HepG2 (cell line): Measurements from ENCODE around the gene NUDT14. TPM values are rescaled to one million over a fixed set of nuclear protein-coding genes. Genes with fewer than 3 reads are reported as not detected.

Source experiments
- ATAC-seq: fragments of 200-7000 bp; cut with Tn5 transposase; 3 replicates; pipeline ENCODE4 v1.9.1; 2020; ENCODE audit warnings: mild to moderate bottlenecking, moderate library complexity
- BruUV-seq: library from RNA; stranded (reverse); fragments of 400-500 nt; replicated peaks from 2 replicates; lab custom pipeline; 2021; lab: Mats Ljungman, UMichigan
- CTCF ChIA-PET: fragments of 300-600 bp; formaldehyde crosslinking; extraction: SDS; loops from one replicate; lab custom pipeline; 2021; ENCODE audit warnings: low total read pairs, inconsistent platforms, low intra/inter-chr PET ratio; lab: Yijun Ruan, JAX
- POLR2A ChIA-PET: fragments of 350-600 bp; sonication (Branson Sonifier 250); formaldehyde crosslinking; loops from one replicate; lab custom pipeline; 2020; ENCODE audit warnings: antibody characterized with exemption, inconsistent platforms; lab: Yijun Ruan, JAX
- DNase-seq: peaks from one replicate; pipeline ENCODE4 v3.0.0-alpha.2; 2015; ENCODE audit warnings: low spot score
- FAIRE-seq: peaks from 3 replicates; lab custom pipeline; 2011; peaks lifted over from hg19 to GRCh38; lab: Jason Lieb, UNC
- H2AFZ ChIP-seq: one replicate; pipeline ENCODE4 v1.6.1; 2011; ENCODE audit warnings: low read length, inconsistent platforms
- H3K27ac ChIP-seq: fragments of 300-600 bp; 3 replicates; pipeline ENCODE4 v1.8.0; 2011; ENCODE audit warnings: mixed run types, mild to moderate bottlenecking, mixed read lengths, low read length, inconsistent platforms; ENCODE audit not compliant: insufficient read depth; ENCODE audit errors: extremely low read length
- H3K27me3 ChIP-seq, 2 experiments: fragments of 200-600 bp in 1 of 2; 2 replicates in 1 of 2; 3 replicates in 1 of 2; pipeline versions ENCODE4 v1.6.0 to v1.8.0; 2011; ENCODE audit warnings: low read length in 2 of 2, mild to moderate bottlenecking in 2 of 2, moderate library complexity in 2 of 2, inconsistent platforms in 1 of 2; ENCODE audit not compliant: insufficient read depth in 2 of 2, control insufficient read depth in 1 of 2
- H3K36me3 ChIP-seq, 2 experiments: fragments of 200-600 bp in 1 of 2; replicated peaks in 1 of 2; 2 replicates in 1 of 2; 3 replicates in 1 of 2; pipeline versions ENCODE4 v1.5.1 to v1.8.0; 2011; ENCODE audit warnings: low read length in 2 of 2, inconsistent platforms in 1 of 2; ENCODE audit not compliant: insufficient read depth in 2 of 2, control insufficient read depth in 1 of 2
- H3K4me1 ChIP-seq: 2 replicates; pipeline ENCODE4 v1.5.1; 2012; ENCODE audit warnings: low read length, inconsistent platforms; ENCODE audit not compliant: insufficient read depth
- H3K4me2 ChIP-seq: 2 replicates; pipeline ENCODE4 v1.6.0; 2011; ENCODE audit warnings: low read depth, low read length, inconsistent platforms
- H3K4me3 ChIP-seq, 3 experiments: fragments of 200-600 bp in 1 of 3; sonication (generic), shearing (Covaris generic) in 1 of 3; replicated peaks in 1 of 3; 2 replicates each; pipeline ENCODE4 v1.5.1; 2011 to 2016; ENCODE audit warnings: low read length in 3 of 3, inconsistent platforms in 2 of 3, low read depth in 2 of 3, mild to moderate bottlenecking in 2 of 3, control low read depth in 1 of 3, mixed read lengths in 1 of 3; ENCODE audit not compliant: insufficient read depth in 1 of 3
- H3K79me2 ChIP-seq: one replicate; pipeline ENCODE4 v1.6.1; 2011; ENCODE audit warnings: low read length, inconsistent platforms; ENCODE audit not compliant: insufficient read depth
- H3K9ac ChIP-seq: 2 replicates; pipeline ENCODE4 v1.6.0; 2011; ENCODE audit warnings: mild to moderate bottlenecking, low read depth, low read length, inconsistent platforms; ENCODE audit not compliant: insufficient read depth
- H3K9me3 ChIP-seq: 2 replicates; pipeline ENCODE4 v1.5.1; 2012; ENCODE audit warnings: mild to moderate bottlenecking, low read length
- H4K20me1 ChIP-seq: 2 replicates; pipeline ENCODE4 v1.6.0; 2011; ENCODE audit warnings: inconsistent platforms, mild to moderate bottlenecking, low read length, moderate library complexity; ENCODE audit not compliant: insufficient read depth
- CENPT ChIP-seq: sonication (generic); formaldehyde crosslinking; IDR thresholded peaks from 2 replicates; pipeline ENCODE4 v1.8.0; 2022; ENCODE audit warnings: low read depth, mild to moderate bottlenecking, moderate library complexity, missing genetic modification reagents
- DMAP1 ChIP-seq: IDR thresholded peaks from 2 replicates; pipeline ENCODE4 v1.6.1; 2016
- DR1 ChIP-seq: sonication (generic); formaldehyde crosslinking; IDR thresholded peaks from 2 replicates; pipeline ENCODE4 v1.8.0; 2021; ENCODE audit warnings: mild to moderate bottlenecking, missing genetic modification reagents, inconsistent platforms
- HBP1 ChIP-seq: IDR thresholded peaks from 2 replicates; pipeline ENCODE4 v1.6.1; 2016; ENCODE audit warnings: low read depth, control low read depth
- ISL2 ChIP-seq: sonication (generic); formaldehyde crosslinking; IDR thresholded peaks from 2 replicates; pipeline ENCODE4 v1.5.0; 2020; ENCODE audit warnings: missing genetic modification reagents
- ISX ChIP-seq: sonication (generic); formaldehyde crosslinking; conservative IDR thresholded peaks from 2 replicates; pipeline ENCODE4 v1.5.0; 2020; ENCODE audit warnings: missing genetic modification reagents
- KAT8 ChIP-seq: IDR thresholded peaks from 2 replicates; pipeline ENCODE4 v1.6.1; 2016; ENCODE audit warnings: missing genetic modification reagents, missing compliant biosample characterization
- MAFF ChIP-seq: IDR thresholded peaks from 2 replicates; pipeline ENCODE4 v1.6.1; 2011; ENCODE audit warnings: low read depth, low read length, improper control_type of control experiment
- MEIS2 ChIP-seq: sonication (generic); formaldehyde crosslinking; IDR thresholded peaks from 2 replicates; pipeline ENCODE4 v1.9.0; 2021; ENCODE audit warnings: mild to moderate bottlenecking, missing genetic modification reagents
- RORA ChIP-seq: sonication (generic); formaldehyde crosslinking; IDR thresholded peaks from 2 replicates; pipeline ENCODE4 v1.5.0; 2020; ENCODE audit warnings: mild to moderate bottlenecking, missing genetic modification reagents, moderate library complexity
- SIX4 ChIP-seq: sonication (generic); formaldehyde crosslinking; IDR thresholded peaks from 2 replicates; pipeline ENCODE4 v1.4.0; 2020; ENCODE audit warnings: missing genetic modification reagents
- TAF1 ChIP-seq: sonication (generic); formaldehyde crosslinking; IDR thresholded peaks from 2 replicates; pipeline ENCODE4 v1.4.0; 2020; ENCODE audit warnings: missing genetic modification reagents
- WIZ ChIP-seq: sonication (generic); formaldehyde crosslinking; IDR thresholded peaks from 2 replicates; pipeline ENCODE4 v1.5.1; 2020; ENCODE audit warnings: mild to moderate bottlenecking, missing genetic modification reagents
- XRCC5 ChIP-seq: fragments of 200-400 bp; formaldehyde crosslinking; optimal IDR thresholded peaks from 2 replicates; pipeline ENCODE3; 2017; ENCODE audit warnings: mild to moderate bottlenecking, low read length
- ZMAT3 ChIP-seq: sonication (generic); formaldehyde crosslinking; conservative IDR thresholded peaks from 2 replicates; pipeline ENCODE4 v1.7.0; 2021; ENCODE audit warnings: missing genetic modification reagents
- ZNF143 ChIP-seq: sonication (generic); formaldehyde crosslinking; IDR thresholded peaks from 2 replicates; pipeline ENCODE4 v1.4.0; 2020; ENCODE audit warnings: missing genetic modification reagents
- ZNF382 ChIP-seq: sonication (generic); formaldehyde crosslinking; IDR thresholded peaks from 2 replicates; pipeline ENCODE4 v1.5.0; 2020; ENCODE audit warnings: missing genetic modification reagents, mild to moderate bottlenecking, borderline replicate concordance
- ZNF556 ChIP-seq: sonication (generic); formaldehyde crosslinking; IDR thresholded peaks from 2 replicates; pipeline ENCODE4 v1.4.0; 2020; ENCODE audit warnings: mild to moderate bottlenecking, missing genetic modification reagents, borderline replicate concordance
- WGBS: methylation state at CpG from one replicate; pipeline ENCODE4 v1.1.6; 2017; ENCODE audit warnings: low lambda C conversion rate; 5-methylcytosine and 5-hydroxymethylcytosine counted together
- in situ Hi-C: cut with HindIII; loops from 2 replicates; pipeline ENCODE4 v1.10.0; 2017; ENCODE audit warnings: low pct_unique_long_range_greater_than_20kb; ENCODE audit not compliant: extremely low pct_ligation_motif_present
- intact Hi-C: fragments of 100-400 bp; cut with micrococcal nuclease; formaldehyde crosslinking; loops from one replicate; pipeline ENCODE4 v1.10.0; 2022; ENCODE audit not compliant: unreplicated experiment
- polyA plus RNA-seq, 8 experiments: library from polyadenylated mRNA; depleted of rRNA in 3 of 8; stranded (reverse) in 7 of 8; unstranded in 1 of 8; fragments of >200 nt; fragmentation: Illumina TruSeq in 4 of 8; extraction: Trizol in 4 of 8; gene quantifications; 2 replicates each; pipeline versions ENCODE4 v1.2.1 to v1.2.3, GENCODE V29; 2011 to 2016; ENCODE audit warnings: low read depth in 4 of 8, missing spikeins in 1 of 8, mixed read lengths in 1 of 8; ENCODE audit not compliant: insufficient read depth in 1 of 8
- total RNA-seq, 5 experiments: library from RNA; depleted of rRNA; stranded (reverse); fragments of >200 nt; fragmentation: Illumina TruSeq; extraction: Trizol; gene quantifications; 2 replicates each; pipeline ENCODE4 v1.2.3, GENCODE V29; 2016; ENCODE audit warnings: low read depth in 1 of 5
- TF ChIP-seq, protein P1 (sequence below): sonication (generic); formaldehyde crosslinking; IDR thresholded peaks from 2 replicates; pipeline ENCODE4 v1.4.0; 2020; ENCODE audit warnings: missing genetic modification reagents

Gene NUDT14
- total and polyA plus RNA-seq, 2 of the 13 experiments (the other 11 are each of a cell fraction or from before 2014, with no cell fraction given): 5.8 to 6.1 TPM

GRCh38 chr14:105161309-105161708, 19.8 kb downstream of the NUDT14 start:
- POLR2A ChIA-PET: no interaction called here
- 0% methylated on average over 6 of the region's 15 CpGs for WGBS
- no peaks in the 10 kb centered on the region for H3K79me2 ChIP-seq
- no peak for DNase-seq
- CTCF ChIA-PET: no interaction called here
- in situ Hi-C loops (no loop called here), intact Hi-C loops (no loop called here)
- H3K9ac ChIP-seq: no peak overlapping the region
- H3K36me3 ChIP-seq: no peaks in the 10 kb centered on the region
- no peaks in the 10 kb centered on the region for H3K4me1 ChIP-seq
- TF ChIP-seq ISX (CRISPR knock-in tag): no peak
- TF ChIP-seq HBP1 (CRISPR knock-in tag): no peak
- no peak for TF ChIP-seq ZNF382 (CRISPR knock-in tag)
- TF ChIP-seq ZNF143 (CRISPR knock-in tag): no peak
- TF ChIP-seq MEIS2 (CRISPR knock-in tag): no peak
- no peak for TF ChIP-seq RORA (CRISPR knock-in tag)
- TF ChIP-seq XRCC5: no peak
- TF ChIP-seq ZMAT3 (CRISPR knock-in tag): no peak
- no peak for TF ChIP-seq DMAP1 (CRISPR knock-in tag)
- no peak for TF ChIP-seq WIZ
- no peak for TF ChIP-seq KAT8 (CRISPR knock-in tag)
- no peak for TF ChIP-seq SIX4 (CRISPR knock-in tag)
- TF ChIP-seq ZNF556 (CRISPR knock-in tag): no peak
- TF ChIP-seq ISL2 (CRISPR knock-in tag): no peak
- TF ChIP-seq TAF1 (CRISPR knock-in tag): no peak
- no peak for TF ChIP-seq DR1 (CRISPR knock-in tag)
- TF ChIP-seq, protein P1, sequence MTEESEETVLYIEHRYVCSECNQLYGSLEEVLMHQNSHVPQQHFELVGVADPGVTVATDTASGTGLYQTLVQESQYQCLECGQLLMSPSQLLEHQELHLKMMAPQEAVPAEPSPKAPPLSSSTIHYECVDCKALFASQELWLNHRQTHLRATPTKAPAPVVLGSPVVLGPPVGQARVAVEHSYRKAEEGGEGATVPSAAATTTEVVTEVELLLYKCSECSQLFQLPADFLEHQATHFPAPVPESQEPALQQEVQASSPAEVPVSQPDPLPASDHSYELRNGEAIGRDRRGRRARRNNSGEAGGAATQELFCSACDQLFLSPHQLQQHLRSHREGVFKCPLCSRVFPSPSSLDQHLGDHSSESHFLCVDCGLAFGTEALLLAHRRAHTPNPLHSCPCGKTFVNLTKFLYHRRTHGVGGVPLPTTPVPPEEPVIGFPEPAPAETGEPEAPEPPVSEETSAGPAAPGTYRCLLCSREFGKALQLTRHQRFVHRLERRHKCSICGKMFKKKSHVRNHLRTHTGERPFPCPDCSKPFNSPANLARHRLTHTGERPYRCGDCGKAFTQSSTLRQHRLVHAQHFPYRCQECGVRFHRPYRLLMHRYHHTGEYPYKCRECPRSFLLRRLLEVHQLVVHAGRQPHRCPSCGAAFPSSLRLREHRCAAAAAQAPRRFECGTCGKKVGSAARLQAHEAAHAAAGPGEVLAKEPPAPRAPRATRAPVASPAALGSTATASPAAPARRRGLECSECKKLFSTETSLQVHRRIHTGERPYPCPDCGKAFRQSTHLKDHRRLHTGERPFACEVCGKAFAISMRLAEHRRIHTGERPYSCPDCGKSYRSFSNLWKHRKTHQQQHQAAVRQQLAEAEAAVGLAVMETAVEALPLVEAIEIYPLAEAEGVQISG (CRISPR knock-in tag): no peak
- TF ChIP-seq CENPT (CRISPR knock-in tag): no peak
- TF ChIP-seq MAFF: no peak
- TF ChIP-seq, all 625 proteins: peak for 0
- Histone ChIP-seq H4K20me1 (no peaks in the 10 kb centered on the region), H3K9me3 (no peaks in the 10 kb centered on the region), H3K4me3 (no peak overlapping the region), H3K4me2 (no peak overlapping the region), H3K27me3 (peaks cover 22 to 66% of the 10 kb centered on the region in 2 experiments), H2AFZ (no peak overlapping the region), H3K27ac (no peak overlapping the region)
- no peak for FAIRE-seq
- no TSS peak for BruUV-seq
- no peak for ATAC-seq
